ENCODE measurements around the gene CNN1. TPM values are rescaled to one million over a fixed set of nuclear protein-coding genes. Genes with fewer than 3 reads are reported as not detected.

CNN1 gene
- total and polyA plus RNA-seq, 2 of the 13 experiments (the other 11 are each of a cell fraction or from before 2014, with no cell fraction given): 0.70 to 1.1 TPM

- TF ChIP-seq ZNF138 (CRISPR knock-in tag; IDR thresholded peaks at IDR 0.05; ENCODE audit: low read depth) (peak; percentile 86), ZNF275 (CRISPR knock-in tag; IDR thresholded peaks at IDR 0.05; ENCODE audit: borderline replicate concordance) (peak; percentile 14; the same call in 1 of the 2 replicates), ZNF136 (CRISPR knock-in tag; IDR thresholded peaks at IDR 0.05; ENCODE audit: low read depth) (peak; percentile 84; the same call in 1 of the 2 replicates), ZMYM2 (CRISPR knock-in tag; IDR thresholded peaks at IDR 0.05) (0 out of 2 replicates have a peak, but pooled peaks have one; percentile 6), ZNF687 (CRISPR knock-in tag; IDR thresholded peaks at IDR 0.05) (peak; percentile 88), MTERF4 (CRISPR knock-in tag; IDR thresholded peaks at IDR 0.05) (0 out of 2 replicates have a peak, but pooled peaks have one; percentile 35), ZNF282 (IDR thresholded peaks at IDR 0.05; ENCODE audit: partially characterized antibody) (no peak), FOXA3 (CRISPR knock-in tag; IDR thresholded peaks at IDR 0.05) (peak; percentile 40; the same call in 1 of the 2 replicates), ZBTB34 (CRISPR knock-in tag; IDR thresholded peaks at IDR 0.05) (no peak), ZNF276 (CRISPR knock-in tag; IDR thresholded peaks at IDR 0.05; ENCODE audit: low read depth) (0 out of 2 replicates have a peak, but pooled peaks have one; percentile 76), POGK (CRISPR knock-in tag; conservative IDR thresholded peaks at IDR 0.05) (peak; percentile 82)
- TF ChIP-seq, protein P1, sequence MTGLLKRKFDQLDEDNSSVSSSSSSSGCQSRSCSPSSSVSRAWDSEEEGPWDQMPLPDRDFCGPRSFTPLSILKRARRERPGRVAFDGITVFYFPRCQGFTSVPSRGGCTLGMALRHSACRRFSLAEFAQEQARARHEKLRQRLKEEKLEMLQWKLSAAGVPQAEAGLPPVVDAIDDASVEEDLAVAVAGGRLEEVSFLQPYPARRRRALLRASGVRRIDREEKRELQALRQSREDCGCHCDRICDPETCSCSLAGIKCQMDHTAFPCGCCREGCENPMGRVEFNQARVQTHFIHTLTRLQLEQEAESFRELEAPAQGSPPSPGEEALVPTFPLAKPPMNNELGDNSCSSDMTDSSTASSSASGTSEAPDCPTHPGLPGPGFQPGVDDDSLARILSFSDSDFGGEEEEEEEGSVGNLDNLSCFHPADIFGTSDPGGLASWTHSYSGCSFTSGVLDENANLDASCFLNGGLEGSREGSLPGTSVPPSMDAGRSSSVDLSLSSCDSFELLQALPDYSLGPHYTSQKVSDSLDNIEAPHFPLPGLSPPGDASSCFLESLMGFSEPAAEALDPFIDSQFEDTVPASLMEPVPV (CRISPR knock-in tag; IDR thresholded peaks at IDR 0.05): peak; percentile 59; the same call in 1 of the 2 replicates
Observed at GRCh38 chr19:11528551-11529341, 9.9 kb upstream of the CNN1 start, which contains the start of gene ECSIT (continued).

All from HepG2 (cell line).